Caco-2 (cell line): ENCODE data around the gene GRK6. TPM values are rescaled to one million over a fixed set of nuclear protein-coding genes. Genes with fewer than 3 reads are reported as not detected.

Source experiments
- BruUV-seq: library from RNA; stranded (reverse); fragments of 400-500 nt; replicated peaks from 2 replicates; lab custom pipeline; 2021; lab: Mats Ljungman, UMichigan
- CTCF ChIA-PET: fragments of 300-600 bp; sonication (Branson Sonifier 250); formaldehyde crosslinking; loops from one replicate; lab custom pipeline; 2022; ENCODE audit warnings: antibody characterized with exemption; lab: Charles Lee
- POLR2A ChIA-PET: fragments of 300-600 bp; sonication (Branson Sonifier 250); formaldehyde crosslinking; loops from one replicate; lab custom pipeline; 2022; ENCODE audit warnings: antibody characterized with exemption; lab: Charles Lee
- DNase-seq, 2 experiments: peaks; one replicate each; pipeline versions ENCODE4 v3.0.0 to v3.0.0-alpha.2; 2020 to 2022
- H3K27me3 ChIP-seq: replicated peaks from 2 replicates; pipeline ENCODE4 v1.6.0; 2011; ENCODE audit warnings: low read length; ENCODE audit not compliant: control insufficient read depth, insufficient read depth
- H3K36me3 ChIP-seq: 2 replicates; pipeline ENCODE4 v1.5.1; 2011; ENCODE audit warnings: low read length; ENCODE audit not compliant: control insufficient read depth, insufficient read depth
- H3K4me1 ChIP-seq: fragments of 250-450 bp; sonication (Bioruptor Pico); 2 replicates; pipeline ENCODE4 v1.5.1; 2020; ENCODE audit warnings: mild to moderate bottlenecking
- H3K4me3 ChIP-seq: 2 replicates; pipeline ENCODE4 v1.5.1; 2011; ENCODE audit warnings: low read depth, mild to moderate bottlenecking, control low read depth, low read length
- H3K9me3 ChIP-seq: fragments of 250-450 bp; sonication (Bioruptor Pico); 2 replicates; pipeline ENCODE4 v1.5.1; 2020; ENCODE audit warnings: mild to moderate bottlenecking, moderate library complexity
- H3K27ac Mint-ChIP-seq: one replicate; pipeline ENCODE4 v1.8.0; 2022; ENCODE audit warnings: mixed read lengths; ENCODE audit not compliant: unreplicated experiment
- H3K27me3 Mint-ChIP-seq: one replicate; pipeline ENCODE4 v1.8.0; 2022; ENCODE audit warnings: mixed read lengths; ENCODE audit not compliant: insufficient read depth, unreplicated experiment
- H3K36me3 Mint-ChIP-seq: one replicate; pipeline ENCODE4 v1.8.0; 2022; ENCODE audit warnings: mild to moderate bottlenecking, mixed read lengths; ENCODE audit not compliant: insufficient read depth, unreplicated experiment
- H3K4me1 Mint-ChIP-seq: one replicate; pipeline ENCODE4 v1.8.0; 2022; ENCODE audit warnings: low read depth, mixed read lengths; ENCODE audit not compliant: unreplicated experiment
- H3K4me3 Mint-ChIP-seq: one replicate; pipeline ENCODE4 v1.8.0; 2022; ENCODE audit warnings: mild to moderate bottlenecking, moderate library complexity, mixed read lengths; ENCODE audit not compliant: unreplicated experiment
- H3K9me3 Mint-ChIP-seq: one replicate; pipeline ENCODE4 v1.8.0; 2022; ENCODE audit warnings: mixed read lengths; ENCODE audit not compliant: unreplicated experiment
- CTCF ChIP-seq, 2 experiments: fragments of 200-600 bp in 1 of 2; IDR thresholded peaks; 1 replicate in 1 of 2; 2 replicates in 1 of 2; pipeline versions ENCODE4 v1.5.1 to v1.8.0; 2011 to 2022; ENCODE audit warnings: antibody characterized with exemption in 1 of 2, control low read depth in 1 of 2, inconsistent platforms in 1 of 2, low read depth in 1 of 2, low read length in 1 of 2, mild to moderate bottlenecking in 1 of 2, moderate library complexity in 1 of 2; ENCODE audit not compliant: insufficient read depth in 1 of 2, severe bottlenecking in 1 of 2, unreplicated experiment in 1 of 2
- intact Hi-C: fragments of 100-400 bp; cut with micrococcal nuclease; formaldehyde crosslinking; loops from one replicate; pipeline ENCODE4 v1.10.0; 2022; ENCODE audit not compliant: unreplicated experiment
- total RNA-seq: library from RNA; stranded (reverse); gene quantifications from 2 replicates; pipeline ENCODE4 v1.2.3, GENCODE V29; 2022

The GRK6 gene
- total RNA-seq, 1 experiment from 2014 or later = 71.9 TPM

DNA sequence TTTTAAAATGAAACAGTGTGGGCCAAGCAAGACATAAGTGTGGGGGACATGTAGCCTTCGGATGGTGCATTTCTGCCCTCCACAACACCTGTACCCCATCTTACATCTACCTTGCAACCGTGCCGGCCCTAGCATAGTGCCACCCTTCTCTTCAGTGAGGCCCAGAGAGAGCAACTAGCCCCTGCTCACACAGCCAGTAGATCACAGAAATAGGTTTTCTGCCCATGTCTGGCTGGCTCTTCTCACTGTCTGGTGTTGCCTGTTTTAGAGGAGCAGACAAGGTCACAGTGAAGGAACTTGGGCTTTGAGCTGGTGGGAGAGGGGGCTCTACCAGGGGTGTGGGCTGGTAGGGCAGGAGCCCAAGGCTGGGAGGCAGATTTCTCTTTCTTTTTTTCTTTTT is 59.8 kb downstream of the GRK6 start:
- no peak overlapping the region for H3K27ac Mint-ChIP-seq
- POLR2A ChIA-PET = no interaction called here
- peaks cover 6% of the 10 kb centered on the region for H3K4me1 Mint-ChIP-seq
- intact Hi-C loops = no loop called here
- H3K27me3 Mint-ChIP-seq = no peaks in the 10 kb centered on the region
- no peak for DNase-seq
- Histone ChIP-seq H3K4me1 (0 out of 2 replicates have a peak, but pooled peaks cover 2% of the 10 kb centered on the region), H3K36me3 (no peaks in the 10 kb centered on the region), H3K9me3 (no peaks in the 10 kb centered on the region), H3K27me3 (no peaks in the 10 kb centered on the region), H3K4me3 (no peak overlapping the region)
- no peak overlapping the region for H3K4me3 Mint-ChIP-seq
- no peaks in the 10 kb centered on the region for H3K9me3 Mint-ChIP-seq
- no peak for TF ChIP-seq CTCF (IDR thresholded peaks at IDR 0.05; ENCODE audit: insufficient read depth in 1 of 2, low read depth in 1 of 2, low read length in 1 of 2, severe bottlenecking in 1 of 2, unreplicated experiment in 1 of 2)
- CTCF ChIA-PET = no interaction called here
- H3K36me3 Mint-ChIP-seq = peaks cover 36% of the 10 kb centered on the region
- no TSS peak for BruUV-seq

- Mint-ChIP-seq H3K36me3 (peaks cover 41% of the 10 kb centered on the region), H3K4me3 (no peak overlapping the region), H3K27ac (no peak overlapping the region), H3K4me1 (peaks cover 6% of the 10 kb centered on the region), H3K27me3 (no peaks in the 10 kb centered on the region), H3K9me3 (no peaks in the 10 kb centered on the region)
- no peak overlapping the region for H3K4me3 ChIP-seq
- H3K9me3 ChIP-seq = no peaks in the 10 kb centered on the region
- no peak for TF ChIP-seq CTCF (IDR thresholded peaks at IDR 0.05; ENCODE audit: insufficient read depth in 1 of 2, low read depth in 1 of 2, low read length in 1 of 2, severe bottlenecking in 1 of 2, unreplicated experiment in 1 of 2)
- no peaks in the 10 kb centered on the region for H3K36me3 ChIP-seq
- intact Hi-C loops = no loop called here
- no peaks in the 10 kb centered on the region for H3K27me3 ChIP-seq
- CTCF ChIA-PET = interaction anchor here (0.6 kb wide), 2 partner anchors 9 to 81 kb away, joined by 6 to 9 read pairs; no protein-coding TSS in a partner anchor
- POLR2A ChIA-PET = no interaction called here
- BruUV-seq = no TSS peak
- no peak for DNase-seq
- H3K4me1 ChIP-seq = 0 out of 2 replicates have a peak, but pooled peaks cover 4% of the 10 kb centered on the region
These were observed 60.7 kb downstream of the GRK6 start for GRCh38 chr5:177487144-177487543.

GRCh38 chr5:177487975-177488374 is 61.5 kb downstream of the GRK6 start:
- Histone ChIP-seq H3K27me3 (no peaks in the 10 kb centered on the region), H3K4me1 (0 out of 2 replicates have a peak, but pooled peaks cover 4% of the 10 kb centered on the region), H3K36me3 (peaks cover 2% of the 10 kb centered on the region), H3K9me3 (no peaks in the 10 kb centered on the region), H3K4me3 (no peak overlapping the region)
- H3K9me3 Mint-ChIP-seq = no peaks in the 10 kb centered on the region
- intact Hi-C loops = loop anchor here (1.0 kb wide), 1 partner anchor 13 kb away; no protein-coding TSS in a partner anchor
- CTCF ChIA-PET = no interaction called here
- BruUV-seq = no TSS peak
- H3K4me1 Mint-ChIP-seq = peaks cover 6% of the 10 kb centered on the region
- no peak overlapping the region for H3K27ac Mint-ChIP-seq
- no peak for DNase-seq
- POLR2A ChIA-PET = interaction anchor here (0.6 kb wide), 1 partner anchor 10 kb away, joined by 3 read pairs; the partner anchor contains the start of gene PDLIM7
- peak; percentile 5 to 20 for TF ChIP-seq CTCF (IDR thresholded peaks at IDR 0.05; ENCODE audit: insufficient read depth in 1 of 2, low read depth in 1 of 2, low read length in 1 of 2, severe bottlenecking in 1 of 2, unreplicated experiment in 1 of 2)
- H3K4me3 Mint-ChIP-seq = no peak overlapping the region
- H3K36me3 Mint-ChIP-seq = peaks cover 45% of the 10 kb centered on the region
- H3K27me3 Mint-ChIP-seq = no peaks in the 10 kb centered on the region
